ENCODE measurements around the gene FAM114A2. TPM values are rescaled to one million over a fixed set of nuclear protein-coding genes. Genes with fewer than 3 reads are reported as not detected.
"Not testable (repeated sequence)": the region's sequence is repeated elsewhere in the genome, so short reads cannot be mapped to it uniquely, and the experiment has no call there.

FAM114A2 gene
- total RNA-seq, 2 experiments from 2014 or later: 25.0 to 25.9 TPM

DNA sequence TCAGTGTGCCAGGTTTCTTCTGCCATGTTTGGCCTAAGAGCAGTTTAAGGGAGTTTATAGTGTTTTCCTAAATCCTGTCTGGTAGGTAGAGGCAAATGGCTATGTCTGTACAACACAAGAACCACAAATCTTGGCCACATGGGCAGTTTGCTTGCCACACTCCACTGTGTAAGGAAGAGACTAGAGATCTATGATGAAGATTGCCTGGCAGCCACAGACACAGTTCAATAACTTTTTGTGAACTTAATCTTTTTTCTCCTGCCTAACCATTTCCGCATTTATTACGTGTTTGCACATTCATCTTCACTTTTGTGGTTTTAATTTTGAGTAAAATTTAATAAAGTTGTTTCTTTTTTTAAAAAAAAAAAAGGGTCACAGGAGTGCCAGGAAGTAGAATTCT is 5.9 kb upstream of the FAM114A2 start:
- intact Hi-C loops (cut with micrococcal nuclease): no loop called here
- CTCF ChIA-PET: no interaction called here
- H3K36me3 Mint-ChIP-seq (ENCODE audit: low read depth): peaks cover 12% of the 10 kb centered on the region
- H3K27ac Mint-ChIP-seq: no peak overlapping the region
- H3K9me3 Mint-ChIP-seq: no peaks in the 10 kb centered on the region
- DNase-seq: no peak
- H3K4me3 Mint-ChIP-seq: no peak overlapping the region
- H3K4me1 Mint-ChIP-seq (ENCODE audit: low read depth): peaks cover 52% of the 10 kb centered on the region
- no peaks in the 10 kb centered on the region for H3K27me3 Mint-ChIP-seq (ENCODE audit: low read depth)

GRCh38 chr5:154044099-154044498 is 5.4 kb upstream of the FAM114A2 start:
- DNase-seq: no peak
- Mint-ChIP-seq H3K4me1 (ENCODE audit: low read depth) (peaks cover 57% of the 10 kb centered on the region), H3K27me3 (ENCODE audit: low read depth) (no peaks in the 10 kb centered on the region), H3K9me3 (no peaks in the 10 kb centered on the region), H3K4me3 (no peak overlapping the region), H3K36me3 (ENCODE audit: low read depth) (peaks cover 11% of the 10 kb centered on the region), H3K27ac (no peak overlapping the region)
- intact Hi-C loops (cut with micrococcal nuclease): no loop called here
- CTCF ChIA-PET: no interaction called here

DNA sequence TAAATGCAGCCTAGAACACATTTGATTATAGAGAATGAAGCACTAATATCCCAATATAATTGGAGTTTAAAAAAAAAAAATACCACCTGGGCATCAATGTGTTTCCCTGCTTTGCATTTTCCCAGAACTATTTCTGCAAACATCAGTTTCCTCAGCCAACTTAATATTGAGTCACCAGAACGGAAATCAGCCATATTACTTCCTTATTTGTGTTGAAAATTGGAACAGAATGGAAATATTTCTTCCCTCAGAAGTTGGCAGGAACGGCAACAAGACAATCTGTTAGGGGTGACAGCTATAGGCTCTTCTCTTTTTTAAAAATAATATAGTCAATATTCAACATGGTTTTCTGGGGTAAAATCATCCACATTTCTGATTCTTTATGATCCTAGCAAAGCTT is 4.1 kb upstream of the FAM114A2 start:
- DNase-seq: no peak
- intact Hi-C loops (cut with micrococcal nuclease): no loop called here
- Mint-ChIP-seq H3K9me3 (no peaks in the 10 kb centered on the region), H3K4me1 (ENCODE audit: low read depth) (peaks cover 57% of the 10 kb centered on the region), H3K27me3 (ENCODE audit: low read depth) (no peaks in the 10 kb centered on the region), H3K27ac (no peak overlapping the region), H3K36me3 (ENCODE audit: low read depth) (peaks cover 12% of the 10 kb centered on the region), H3K4me3 (no peak overlapping the region)
- CTCF ChIA-PET: interaction anchor here (1.5 kb wide), 1 partner anchor 29 kb away, joined by 6 read pairs; no protein-coding TSS in a partner anchor

DNA sequence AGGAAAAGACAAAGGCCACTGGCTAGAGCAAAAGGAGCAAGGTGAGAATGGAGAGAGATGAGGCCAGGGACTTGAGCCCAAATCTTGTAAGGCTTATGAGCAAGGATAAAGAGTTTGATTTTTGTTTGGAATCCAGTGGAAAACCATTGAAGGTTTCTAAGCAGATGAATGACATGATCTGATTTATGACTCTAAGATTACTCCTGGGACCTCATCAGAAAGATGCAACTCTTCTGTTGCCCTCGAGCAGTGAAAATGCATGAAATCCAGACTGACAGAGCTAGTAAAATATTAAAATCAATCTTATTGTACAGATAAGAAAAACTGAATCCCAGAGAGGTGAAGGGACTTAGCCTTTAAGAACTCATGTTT is 734 bp upstream of the FAM114A2 start:
- intact Hi-C loops (cut with micrococcal nuclease): loop anchor here (2.0 kb wide), 1 partner anchor 33 kb away; no protein-coding TSS in a partner anchor

DNA sequence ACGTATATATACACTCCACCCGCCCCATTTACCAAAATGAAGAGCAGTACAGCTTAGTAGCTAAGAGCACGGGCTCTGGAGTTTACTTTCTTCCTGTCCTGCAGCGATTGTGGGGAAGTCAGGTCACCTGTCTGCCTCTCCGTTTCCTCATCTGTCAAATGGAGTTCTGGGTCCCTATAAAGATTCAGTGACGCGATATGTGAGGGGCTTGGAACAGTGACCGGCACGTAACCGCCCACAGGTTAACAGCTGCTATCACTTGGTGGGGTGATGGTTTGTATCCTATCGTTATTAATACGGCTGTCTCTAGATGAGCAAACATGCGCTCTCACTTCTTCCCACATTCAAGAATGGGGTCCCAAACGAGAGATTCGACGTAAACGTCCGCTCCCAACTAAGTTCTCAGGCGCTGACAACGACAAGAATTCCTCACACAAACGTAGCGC is 426 bp downstream of the FAM114A2 start:
- H3K27me3 Mint-ChIP-seq (ENCODE audit: low read depth): no peaks in the 10 kb centered on the region
- no peaks in the 10 kb centered on the region for H3K9me3 Mint-ChIP-seq
- H3K36me3 Mint-ChIP-seq (ENCODE audit: low read depth): peaks cover 8% of the 10 kb centered on the region
- peaks cover 42% of the 10 kb centered on the region for H3K4me1 Mint-ChIP-seq (ENCODE audit: low read depth)
- intact Hi-C loops (cut with micrococcal nuclease): loop anchor here (1.0 to 2.0 kb wide), 4 partner anchors 35 to 903 kb away; partner anchors contain the start of genes CNOT8, MRPL22 and SAP30L
- peak; percentile 36 for DNase-seq
- peak overlapping the region; percentile 92 for H3K27ac Mint-ChIP-seq
- CTCF ChIA-PET: interaction anchor here (0.7 to 0.8 kb wide), 2 partner anchors 12 to 34 kb away, joined by 3 read pairs; no protein-coding TSS in a partner anchor
- peak overlapping the region; percentile 95 for H3K4me3 Mint-ChIP-seq

More for the DNA sequence above, 734 bp upstream of the FAM114A2 start:
- peak overlapping the region; percentile 95 for H3K4me3 Mint-ChIP-seq
- peaks cover 3% of the 10 kb centered on the region for H3K36me3 Mint-ChIP-seq (ENCODE audit: low read depth)
- H3K27me3 Mint-ChIP-seq (ENCODE audit: low read depth): no peaks in the 10 kb centered on the region
- peak overlapping the region; percentile 92 for H3K27ac Mint-ChIP-seq
- CTCF ChIA-PET: interaction anchor here (0.7 to 1.2 kb wide), 2 partner anchors 35 to 140 kb away, joined by 3 to 5 read pairs; no protein-coding TSS in a partner anchor
- DNase-seq: no peak
- H3K9me3 Mint-ChIP-seq: no peaks in the 10 kb centered on the region
- H3K4me1 Mint-ChIP-seq (ENCODE audit: low read depth): peaks cover 48% of the 10 kb centered on the region

DNA sequence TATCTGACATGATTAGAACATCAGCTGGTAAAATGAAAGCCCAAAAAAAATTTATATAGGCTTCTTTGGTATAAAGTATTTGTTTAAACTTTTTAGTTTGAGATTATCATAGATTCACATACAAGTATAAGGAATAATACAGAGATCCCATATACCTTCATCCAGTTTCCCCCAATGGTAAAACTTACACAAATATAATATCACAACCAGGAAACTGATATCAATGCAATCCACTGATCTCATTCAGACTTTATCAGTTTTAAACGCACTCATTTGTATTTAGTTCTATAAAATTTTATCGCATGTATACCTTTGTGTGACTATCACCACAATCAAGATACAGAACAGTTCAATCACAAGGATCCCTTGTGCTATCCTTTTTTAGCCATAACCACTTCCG is 3.8 kb downstream of the FAM114A2 start:
- DNase-seq: no peak
- no peaks in the 10 kb centered on the region for H3K9me3 Mint-ChIP-seq
- intact Hi-C loops (cut with micrococcal nuclease): no loop called here
- H3K4me1 Mint-ChIP-seq (ENCODE audit: low read depth): peaks cover 20% of the 10 kb centered on the region
- no peak overlapping the region for H3K27ac Mint-ChIP-seq
- H3K4me3 Mint-ChIP-seq: no peak overlapping the region
- peaks cover 22% of the 10 kb centered on the region for H3K36me3 Mint-ChIP-seq (ENCODE audit: low read depth)
- H3K27me3 Mint-ChIP-seq (ENCODE audit: low read depth): no peaks in the 10 kb centered on the region
- CTCF ChIA-PET: interaction anchor here (0.7 to 1.0 kb wide), 3 partner anchors 20 to 625 kb away, joined by 3 read pairs; no protein-coding TSS in a partner anchor

DNA sequence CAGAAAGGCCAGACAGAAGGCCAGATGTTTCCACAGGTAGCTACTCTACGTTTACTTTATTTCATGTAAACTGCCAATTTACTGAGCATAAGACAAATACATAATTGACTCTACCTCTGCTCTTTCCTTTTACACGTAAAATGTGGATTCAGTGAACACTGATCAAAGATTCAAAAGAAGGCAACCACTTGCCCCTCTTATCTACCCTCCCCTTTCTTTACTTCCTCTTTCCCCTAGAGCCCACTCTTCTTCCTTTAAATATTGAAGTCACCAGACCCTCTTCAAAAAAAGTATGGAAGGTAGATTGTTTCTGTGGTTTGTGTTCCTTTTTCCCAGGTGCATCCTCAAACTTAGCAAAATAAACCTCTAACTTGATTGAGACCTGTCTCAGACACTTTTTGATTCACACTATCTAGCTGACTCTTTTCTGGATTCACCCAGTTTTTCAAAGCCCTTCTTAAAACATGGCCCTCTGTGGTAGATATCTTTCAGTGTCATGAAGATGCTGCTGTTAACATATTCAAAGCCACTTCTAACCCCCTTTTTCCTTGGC is 6.7 kb downstream of the FAM114A2 start:
- no peaks in the 10 kb centered on the region for H3K27me3 Mint-ChIP-seq (ENCODE audit: low read depth)
- H3K27ac Mint-ChIP-seq: no peak overlapping the region
- no peaks in the 10 kb centered on the region for H3K9me3 Mint-ChIP-seq
- peaks cover 30% of the 10 kb centered on the region for H3K36me3 Mint-ChIP-seq (ENCODE audit: low read depth)
- DNase-seq: no peak
- intact Hi-C loops (cut with micrococcal nuclease): no loop called here
- peaks cover 4% of the 10 kb centered on the region for H3K4me1 Mint-ChIP-seq (ENCODE audit: low read depth)
- no peak overlapping the region for H3K4me3 Mint-ChIP-seq
- CTCF ChIA-PET: interaction anchor here (0.6 kb wide), 1 partner anchor 12 kb away, joined by 3 read pairs; no protein-coding TSS in a partner anchor

- Mint-ChIP-seq H3K27ac (no peak overlapping the region), H3K9me3 (no peaks in the 10 kb centered on the region), H3K4me3 (no peak overlapping the region), H3K4me1 (ENCODE audit: low read depth) (no peaks in the 10 kb centered on the region), H3K36me3 (ENCODE audit: low read depth) (peaks cover 40% of the 10 kb centered on the region), H3K27me3 (ENCODE audit: low read depth) (no peaks in the 10 kb centered on the region)
- intact Hi-C loops (cut with micrococcal nuclease): no loop called here
- CTCF ChIA-PET: interaction anchor here (1.4 kb wide), 1 partner anchor 12 kb away, joined by 3 read pairs; no protein-coding TSS in a partner anchor
- DNase-seq: no peak
These were observed 12.8 kb downstream of the FAM114A2 start for GRCh38 chr5:154025951-154026350.

DNA sequence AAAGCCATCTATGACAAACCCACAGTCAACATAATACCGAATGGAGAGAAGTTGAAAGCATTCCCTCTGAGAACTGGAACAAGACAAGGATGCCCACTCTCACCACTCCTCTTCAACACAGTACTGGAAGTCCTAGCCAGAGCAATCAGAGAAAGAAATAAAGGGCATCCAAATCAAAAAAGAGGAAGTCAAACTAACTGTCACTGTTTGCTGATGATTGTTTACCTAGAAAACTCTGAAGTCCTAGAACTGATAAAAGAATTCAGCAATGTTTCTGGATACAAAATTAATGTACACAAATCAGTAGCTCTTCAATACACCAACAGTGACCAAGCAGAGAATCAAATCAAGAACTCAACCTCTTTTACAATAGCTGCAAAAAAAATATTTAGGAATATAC is 19.8 kb downstream of the FAM114A2 start:
- DNase-seq; H3K9me3 Mint-ChIP-seq; H3K4me3 Mint-ChIP-seq; H3K27ac Mint-ChIP-seq; intact Hi-C loops (cut with micrococcal nuclease); H3K27me3 Mint-ChIP-seq (ENCODE audit: low read depth): not testable (repeated sequence)
- Mint-ChIP-seq H3K36me3 (ENCODE audit: low read depth) (peaks cover 77% of the 10 kb centered on the region), H3K4me1 (ENCODE audit: low read depth) (peaks cover 11% of the 10 kb centered on the region)
- CTCF ChIA-PET: interaction anchor here (0.5 kb wide), 1 partner anchor 432 kb away, joined by 3 read pairs; no protein-coding TSS in a partner anchor

DNA sequence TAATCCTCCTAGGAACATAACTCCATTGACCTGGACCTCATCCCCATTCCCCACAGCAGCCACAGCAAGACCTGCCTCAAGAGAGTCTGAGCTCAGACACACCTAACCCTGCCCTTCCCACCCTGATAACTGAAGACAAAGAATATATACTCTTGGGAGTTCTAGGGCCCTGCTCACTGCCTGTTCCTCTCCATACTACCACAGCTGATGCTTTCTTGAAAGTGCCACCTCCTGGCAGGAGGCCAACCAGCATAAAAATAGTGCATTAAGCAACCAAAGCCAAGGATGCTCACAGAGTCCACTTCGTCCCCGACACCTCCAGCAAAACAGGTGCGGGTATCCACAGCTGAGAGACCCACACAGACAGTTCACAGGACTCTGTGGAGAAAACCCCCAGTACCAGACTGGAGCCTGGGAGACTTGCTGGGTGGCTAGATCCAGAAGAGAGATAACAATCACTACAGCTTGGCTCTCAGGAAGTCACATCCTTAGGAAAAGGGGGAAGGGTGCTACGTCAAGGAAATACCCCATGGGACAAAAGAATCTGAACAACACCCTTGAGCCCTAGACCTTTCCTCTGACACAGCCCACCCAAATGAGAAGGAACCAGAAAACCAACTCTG is 23.5 kb downstream of the FAM114A2 start:
- CTCF ChIA-PET: interaction anchor here (0.7 kb wide), 1 partner anchor 20 kb away, joined by 3 read pairs; no protein-coding TSS in a partner anchor
- no peak overlapping the region for H3K4me3 Mint-ChIP-seq

GRCh38 chr5:154010660-154011059 is 28.1 kb downstream of the FAM114A2 start:
- peaks cover 30% of the 10 kb centered on the region for H3K36me3 Mint-ChIP-seq (ENCODE audit: low read depth)
- H3K4me3 Mint-ChIP-seq: no peak overlapping the region
- H3K27ac Mint-ChIP-seq: no peak overlapping the region
- CTCF ChIA-PET: no interaction called here
- H3K27me3 Mint-ChIP-seq (ENCODE audit: low read depth): no peaks in the 10 kb centered on the region
- no peak for DNase-seq
- intact Hi-C loops (cut with micrococcal nuclease): no loop called here
- no peaks in the 10 kb centered on the region for H3K9me3 Mint-ChIP-seq
- H3K4me1 Mint-ChIP-seq (ENCODE audit: low read depth): no peaks in the 10 kb centered on the region

More for the DNA sequence above, 23.5 kb downstream of the FAM114A2 start:
- no peaks in the 10 kb centered on the region for H3K27me3 Mint-ChIP-seq (ENCODE audit: low read depth)
- no peaks in the 10 kb centered on the region for H3K9me3 Mint-ChIP-seq
- H3K4me1 Mint-ChIP-seq (ENCODE audit: low read depth): peaks cover 8% of the 10 kb centered on the region
- H3K27ac Mint-ChIP-seq: no peak overlapping the region
- intact Hi-C loops (cut with micrococcal nuclease): no loop called here
- peaks cover 53% of the 10 kb centered on the region for H3K36me3 Mint-ChIP-seq (ENCODE audit: low read depth)
- DNase-seq: no peak

DNA sequence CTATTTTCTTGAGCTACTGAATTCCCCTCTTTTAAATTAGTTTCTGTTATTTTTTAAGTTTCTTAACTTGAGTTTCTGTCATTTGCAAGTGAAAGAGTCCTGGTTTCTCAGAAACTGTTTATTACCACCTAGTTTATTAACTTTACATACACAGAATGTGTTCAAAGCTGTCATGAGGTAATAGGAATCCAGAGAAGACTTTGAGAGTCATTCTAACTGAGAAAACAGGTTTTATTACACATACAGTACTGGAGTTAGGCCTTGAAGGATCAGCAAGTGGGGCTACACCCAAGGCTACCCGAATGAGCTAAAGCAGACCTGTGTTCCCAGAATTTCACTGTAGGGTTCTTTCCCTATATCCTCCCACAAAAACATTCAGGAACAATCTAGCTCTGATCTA is 33.1 kb downstream of the FAM114A2 start:
- Mint-ChIP-seq H3K27me3 (ENCODE audit: low read depth) (no peaks in the 10 kb centered on the region), H3K9me3 (no peaks in the 10 kb centered on the region), H3K27ac (no peak overlapping the region), H3K4me3 (no peak overlapping the region), H3K36me3 (ENCODE audit: low read depth) (peaks cover 22% of the 10 kb centered on the region), H3K4me1 (ENCODE audit: low read depth) (no peaks in the 10 kb centered on the region)
- no peak for DNase-seq
- CTCF ChIA-PET: no interaction called here
- intact Hi-C loops (cut with micrococcal nuclease): no loop called here

Measured in activated naive CD4-positive, alpha-beta T cell treated with anti-CD3 and anti-CD28 coated beads for 36 hours (primary cell).